ENCODE data around the gene THAP4.

The THAP4 gene, protein sequence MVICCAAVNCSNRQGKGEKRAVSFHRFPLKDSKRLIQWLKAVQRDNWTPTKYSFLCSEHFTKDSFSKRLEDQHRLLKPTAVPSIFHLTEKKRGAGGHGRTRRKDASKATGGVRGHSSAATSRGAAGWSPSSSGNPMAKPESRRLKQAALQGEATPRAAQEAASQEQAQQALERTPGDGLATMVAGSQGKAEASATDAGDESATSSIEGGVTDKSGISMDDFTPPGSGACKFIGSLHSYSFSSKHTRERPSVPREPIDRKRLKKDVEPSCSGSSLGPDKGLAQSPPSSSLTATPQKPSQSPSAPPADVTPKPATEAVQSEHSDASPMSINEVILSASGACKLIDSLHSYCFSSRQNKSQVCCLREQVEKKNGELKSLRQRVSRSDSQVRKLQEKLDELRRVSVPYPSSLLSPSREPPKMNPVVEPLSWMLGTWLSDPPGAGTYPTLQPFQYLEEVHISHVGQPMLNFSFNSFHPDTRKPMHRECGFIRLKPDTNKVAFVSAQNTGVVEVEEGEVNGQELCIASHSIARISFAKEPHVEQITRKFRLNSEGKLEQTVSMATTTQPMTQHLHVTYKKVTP

DNA sequence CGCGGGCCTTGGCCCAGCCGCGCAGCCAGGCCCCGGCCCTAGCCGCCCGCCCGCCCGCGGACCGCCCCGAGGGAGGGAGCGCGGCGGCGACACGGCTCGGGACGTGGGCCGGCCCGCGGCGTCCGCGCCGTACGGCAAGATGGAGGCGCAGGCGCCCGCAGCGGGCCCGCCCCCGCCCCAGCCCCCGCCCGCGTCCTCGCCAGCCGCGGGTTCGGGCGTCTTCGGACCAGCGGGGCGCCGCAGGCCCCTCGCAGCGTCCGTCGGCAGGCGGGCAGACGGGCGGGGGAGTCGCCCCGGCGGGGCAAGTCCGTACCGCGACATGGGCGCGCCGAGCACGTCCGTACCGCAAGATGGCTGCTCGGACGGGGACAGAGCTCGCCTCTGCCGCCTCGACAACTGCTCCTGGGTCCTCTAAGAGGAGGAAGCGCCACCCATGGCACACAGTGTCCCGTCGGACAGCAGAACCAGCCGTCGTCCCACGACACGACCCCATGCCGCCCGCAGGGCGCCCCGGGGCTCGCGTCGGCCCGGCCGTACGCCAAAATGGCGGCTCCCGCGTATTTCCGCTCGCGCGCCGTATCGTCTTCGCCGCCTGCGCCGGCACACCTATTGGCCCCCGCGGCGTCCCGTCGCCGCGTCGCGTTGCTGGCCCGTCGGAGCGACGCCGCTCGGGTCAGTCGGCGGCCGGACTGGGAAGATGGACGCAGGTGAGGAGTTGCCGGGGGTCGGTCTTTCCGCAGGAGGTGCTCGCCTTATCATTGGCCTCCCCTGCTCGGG, at the start of gene THAP4, which contains the start of gene ATG4B:
Gene THAP4 (minus strand): TSS at position 141 of the 777 bp plus-strand sequence. CDS start 141 bp downstream, outside the sequence.
Gene ATG4B (plus strand): TSS at position 676 of the 777 bp plus-strand sequence. CDS start 22 bp downstream, at position 698.
- DNase-seq (ENCODE audit: low read depth): peak; percentile 62

DNA sequence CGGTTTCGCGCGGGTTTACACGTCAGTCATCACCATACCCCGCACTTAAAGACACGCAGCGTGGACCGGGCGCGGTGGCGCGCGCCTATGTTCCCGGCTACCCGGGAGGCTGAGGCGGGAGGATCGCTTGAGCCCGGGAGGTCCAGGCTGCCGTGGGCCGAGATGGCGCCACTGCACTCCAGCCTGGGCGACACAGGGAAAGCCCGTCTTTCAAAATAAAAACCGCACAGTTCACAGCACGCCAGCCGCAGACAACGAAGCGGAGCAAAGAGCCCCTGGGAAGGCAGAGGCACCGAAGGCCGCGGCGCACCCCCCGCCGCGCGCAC, 49.3 kb upstream of the THAP4 start:
- no peak for DNase-seq (ENCODE audit: low read depth)

DNA sequence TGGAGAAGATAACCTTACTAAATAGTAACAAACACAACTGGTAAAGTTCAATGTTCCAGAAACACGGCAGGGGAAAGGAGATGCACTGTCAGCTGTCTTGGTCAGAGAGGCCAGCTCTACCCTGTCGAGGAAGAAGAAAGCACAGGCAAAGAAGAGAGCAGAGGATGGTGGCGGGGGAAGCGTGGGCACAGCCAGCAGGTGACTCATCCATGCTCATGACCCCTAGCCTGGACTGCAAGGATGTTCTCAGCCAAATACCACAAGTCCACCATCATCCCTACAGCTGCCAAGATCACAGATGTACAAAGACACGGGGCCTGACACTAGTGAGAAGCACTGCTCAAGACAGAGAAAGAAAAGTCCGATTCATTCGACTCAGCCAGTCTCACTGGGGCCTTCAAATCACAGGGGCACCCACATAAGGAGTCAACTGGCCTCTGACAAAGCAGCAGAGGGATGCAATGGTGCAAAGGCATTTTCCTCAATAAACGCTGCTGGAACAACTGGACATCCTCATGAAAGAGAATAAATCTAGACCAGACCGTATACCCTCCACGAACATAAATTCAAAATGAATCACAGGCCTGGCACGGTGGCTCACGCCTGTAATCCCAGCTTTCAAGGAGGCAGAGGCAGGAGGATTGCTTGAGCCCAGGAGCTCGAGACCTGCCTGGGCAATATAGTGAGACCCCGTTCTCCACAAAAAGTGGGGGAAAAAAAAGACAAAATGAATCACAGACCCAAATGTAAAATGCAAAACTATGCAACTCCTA, 44.1 kb upstream of the THAP4 start:
- DNase-seq (ENCODE audit: low read depth): no peak

DNA sequence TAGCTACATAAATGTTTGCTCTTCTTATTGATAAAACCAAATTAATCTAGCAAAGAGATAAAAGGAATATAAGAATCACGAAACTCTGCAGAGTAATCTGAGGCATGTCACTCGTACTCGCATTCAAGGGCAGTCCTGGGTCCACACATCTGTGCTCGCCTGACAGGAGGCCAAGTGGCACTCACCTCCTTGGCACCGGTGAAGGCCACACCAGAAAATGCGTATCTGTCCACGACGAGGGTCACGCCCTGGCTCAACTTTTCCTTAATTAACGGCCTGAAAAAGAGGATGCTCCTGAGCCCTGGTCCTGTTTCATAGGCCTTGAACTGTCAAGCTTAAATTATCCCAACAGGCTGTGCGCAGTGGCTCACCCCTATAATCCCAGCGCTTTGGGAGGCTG, 43.1 kb upstream of the THAP4 start:
- no peak for DNase-seq (ENCODE audit: low read depth)

DNA sequence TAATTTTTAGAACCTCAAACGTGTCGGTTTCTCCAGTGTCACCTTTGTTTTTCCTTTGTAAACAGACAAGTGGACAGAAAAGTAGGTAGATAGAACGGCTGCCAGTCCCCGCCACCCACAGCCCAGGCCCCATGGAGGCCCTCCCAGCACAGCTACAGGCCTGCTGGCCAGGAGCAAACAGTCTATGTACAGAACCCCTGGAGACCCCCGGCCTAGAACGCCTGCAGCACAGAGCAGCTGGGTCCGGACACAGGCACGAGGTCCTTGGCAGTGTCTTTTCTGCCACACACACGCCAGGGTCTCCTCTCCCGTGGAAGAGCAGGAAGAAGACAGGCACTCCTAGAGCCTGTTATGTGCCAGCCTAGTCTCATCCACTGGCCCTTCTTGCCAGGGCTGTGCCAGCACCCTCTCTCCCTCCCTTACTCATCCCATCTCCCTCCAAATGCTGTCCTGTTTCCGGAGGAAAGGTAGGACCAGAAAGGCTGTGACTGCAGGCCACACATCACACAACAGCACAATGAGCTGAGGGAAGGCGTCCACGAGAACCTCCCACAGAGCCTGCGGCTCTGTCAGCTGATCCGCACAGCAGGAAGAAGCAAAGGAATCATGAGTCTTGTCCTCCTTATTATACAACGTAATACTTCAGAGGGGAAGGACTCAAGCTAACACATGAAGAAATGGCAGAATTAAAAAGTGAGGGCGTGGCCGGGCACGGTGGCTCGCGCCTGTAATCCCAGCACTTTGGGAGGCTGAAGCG, 42.0 kb upstream of the THAP4 start:
- DNase-seq (ENCODE audit: low read depth): no peak

DNA sequence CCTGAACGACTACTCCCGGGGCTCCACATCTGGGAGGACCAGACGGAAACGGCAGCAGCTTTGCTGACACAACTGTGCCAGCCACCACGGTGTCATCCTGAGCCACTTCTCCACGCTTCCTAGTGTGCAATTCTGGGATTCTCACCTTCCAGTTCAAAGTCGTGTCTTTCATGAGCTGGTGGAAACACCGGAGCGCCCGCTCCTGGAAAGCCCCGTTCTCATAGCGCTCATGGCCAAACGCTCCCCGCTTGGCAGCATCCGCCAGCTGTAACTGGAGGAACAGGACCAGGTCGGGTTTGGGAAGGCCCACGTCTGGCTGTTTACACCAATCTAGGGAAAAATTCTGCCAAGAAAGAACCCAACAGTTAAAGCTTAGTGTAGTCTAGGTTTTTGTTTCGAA, 41.3 kb upstream of the THAP4 start:
- no peak for DNase-seq (ENCODE audit: low read depth)

DNA sequence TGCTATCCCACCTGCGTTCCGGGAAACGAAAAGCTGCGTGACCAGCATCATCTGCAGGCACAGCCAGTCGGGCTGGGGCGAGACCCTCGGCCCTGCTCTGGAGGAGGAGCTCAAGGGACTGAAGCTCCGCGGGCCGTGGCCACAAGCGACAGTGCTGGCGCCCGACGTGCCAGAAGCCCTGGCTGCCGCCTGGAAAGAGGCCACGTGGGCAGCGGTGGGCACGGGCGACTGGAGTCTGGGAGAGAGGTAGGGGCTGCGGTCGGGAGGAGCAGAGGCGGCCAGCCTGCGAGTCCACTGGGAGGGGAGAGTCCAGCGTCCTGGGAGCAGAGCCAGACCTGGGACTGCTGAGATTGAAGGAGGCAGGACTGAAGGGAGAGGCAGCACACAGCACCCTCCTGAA, 40.4 kb upstream of the THAP4 start:
- no peak for DNase-seq (ENCODE audit: low read depth)

DNA sequence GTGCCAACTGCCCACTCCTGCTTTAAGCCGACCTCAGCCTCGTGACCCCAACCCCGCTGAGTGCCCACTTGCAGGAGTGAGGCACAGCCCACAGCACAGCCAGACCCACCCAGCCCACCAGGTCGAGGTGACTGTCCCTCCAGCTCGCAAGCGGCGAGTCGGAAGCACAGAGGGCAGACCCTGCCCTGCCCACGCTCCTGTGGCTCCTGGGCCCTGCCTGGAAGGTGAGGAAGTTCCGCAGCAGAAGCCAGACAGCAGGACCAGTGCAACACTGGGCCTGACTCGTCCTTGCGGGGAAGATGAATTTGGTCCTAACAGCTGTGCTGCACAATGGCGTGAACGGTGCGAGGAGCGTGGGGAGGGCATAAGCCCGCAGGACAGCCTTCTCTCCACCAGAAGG, 39.7 kb upstream of the THAP4 start:
- DNase-seq (ENCODE audit: low read depth): no peak

DNA sequence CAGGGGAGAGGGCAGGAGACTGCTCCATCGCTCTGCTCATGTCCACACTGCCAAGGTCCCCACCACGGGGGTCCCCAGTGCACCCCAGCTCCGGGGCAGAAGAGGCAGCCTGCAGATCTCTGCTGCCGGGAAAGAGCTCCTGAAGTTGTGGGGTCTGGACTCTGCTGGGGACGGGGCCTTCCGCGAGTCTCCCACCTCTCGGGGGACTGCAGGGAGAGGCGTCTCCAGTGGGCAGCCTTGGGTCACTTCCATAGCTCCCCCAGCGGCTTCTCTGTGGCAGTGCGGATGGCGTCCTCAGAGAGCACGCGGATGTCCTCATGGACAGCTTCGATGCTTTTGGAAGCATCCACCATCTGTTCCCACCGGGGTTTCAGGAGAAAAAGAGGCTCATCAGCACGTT, 38.9 kb upstream of the THAP4 start:
- no peak for DNase-seq (ENCODE audit: low read depth)

DNA sequence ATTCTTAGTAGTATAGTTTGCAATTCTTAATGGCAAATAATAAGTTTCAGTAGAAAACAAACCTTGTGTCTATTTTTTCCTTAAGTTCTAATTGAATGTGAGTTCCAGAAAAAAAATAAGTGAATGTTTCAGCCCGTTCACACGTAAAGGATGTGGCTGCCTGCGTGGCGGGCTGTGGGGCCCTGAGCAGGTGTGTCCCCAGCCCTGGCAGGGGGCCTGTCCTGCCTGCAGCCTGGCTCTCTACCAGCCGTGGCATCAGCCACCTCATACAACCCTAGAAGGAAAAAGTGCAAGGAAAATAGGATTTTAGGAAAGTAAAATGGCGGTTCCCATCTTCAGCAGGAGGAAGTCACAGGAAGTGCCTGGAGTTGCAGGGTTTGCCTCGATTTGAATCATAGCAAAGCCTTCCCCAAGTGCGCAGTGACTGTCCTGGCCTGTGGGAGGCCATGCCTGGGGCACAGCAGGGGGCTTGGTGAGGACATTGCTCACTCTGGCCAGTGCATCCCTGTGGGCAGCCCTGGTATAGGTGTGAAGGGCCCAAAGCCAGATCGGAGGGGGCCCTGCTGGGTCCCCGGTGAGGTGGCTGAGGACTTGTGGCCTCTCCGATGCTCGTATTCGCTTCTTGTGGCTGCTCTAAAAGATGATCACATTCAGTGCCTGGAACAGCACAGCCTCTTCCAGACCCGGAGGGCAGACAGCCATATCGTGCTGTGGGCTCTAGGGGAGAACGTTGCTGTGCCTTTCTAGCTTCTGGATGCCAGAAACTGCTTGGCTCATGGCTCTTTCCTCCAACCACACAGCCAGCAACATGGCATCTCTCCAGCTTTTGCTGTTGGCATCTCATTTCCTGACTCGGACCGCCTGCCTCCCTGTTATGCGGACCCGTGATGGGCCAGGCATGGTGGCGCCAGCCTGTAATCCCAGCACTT, 37.1 kb upstream of the THAP4 start:
- no peak for DNase-seq (ENCODE audit: low read depth)

DNA sequence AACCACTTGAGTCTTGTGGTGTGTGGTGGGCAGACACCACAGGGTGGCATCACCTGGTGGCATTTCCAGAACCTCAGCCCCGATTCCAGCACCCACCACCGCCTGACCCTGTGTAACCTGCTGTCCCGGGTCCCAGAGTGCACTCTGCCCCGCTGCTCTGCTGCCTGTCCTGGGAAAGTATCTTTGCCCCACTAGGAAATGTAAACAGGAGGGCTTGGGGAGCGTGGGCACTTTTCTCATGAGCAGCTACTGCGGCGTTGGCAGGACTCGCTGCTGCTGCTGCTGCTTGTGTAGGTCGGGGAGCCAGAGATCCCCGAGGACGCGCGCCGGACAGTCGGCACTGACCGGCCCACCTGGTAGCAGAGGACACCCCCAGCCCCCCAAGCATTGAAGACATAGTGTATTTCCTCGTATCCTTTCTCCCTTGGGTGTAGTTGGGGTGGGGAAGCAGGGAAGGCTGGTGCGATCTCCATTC, 36.3 kb upstream of the THAP4 start:
- DNase-seq (ENCODE audit: low read depth): no peak

DNA sequence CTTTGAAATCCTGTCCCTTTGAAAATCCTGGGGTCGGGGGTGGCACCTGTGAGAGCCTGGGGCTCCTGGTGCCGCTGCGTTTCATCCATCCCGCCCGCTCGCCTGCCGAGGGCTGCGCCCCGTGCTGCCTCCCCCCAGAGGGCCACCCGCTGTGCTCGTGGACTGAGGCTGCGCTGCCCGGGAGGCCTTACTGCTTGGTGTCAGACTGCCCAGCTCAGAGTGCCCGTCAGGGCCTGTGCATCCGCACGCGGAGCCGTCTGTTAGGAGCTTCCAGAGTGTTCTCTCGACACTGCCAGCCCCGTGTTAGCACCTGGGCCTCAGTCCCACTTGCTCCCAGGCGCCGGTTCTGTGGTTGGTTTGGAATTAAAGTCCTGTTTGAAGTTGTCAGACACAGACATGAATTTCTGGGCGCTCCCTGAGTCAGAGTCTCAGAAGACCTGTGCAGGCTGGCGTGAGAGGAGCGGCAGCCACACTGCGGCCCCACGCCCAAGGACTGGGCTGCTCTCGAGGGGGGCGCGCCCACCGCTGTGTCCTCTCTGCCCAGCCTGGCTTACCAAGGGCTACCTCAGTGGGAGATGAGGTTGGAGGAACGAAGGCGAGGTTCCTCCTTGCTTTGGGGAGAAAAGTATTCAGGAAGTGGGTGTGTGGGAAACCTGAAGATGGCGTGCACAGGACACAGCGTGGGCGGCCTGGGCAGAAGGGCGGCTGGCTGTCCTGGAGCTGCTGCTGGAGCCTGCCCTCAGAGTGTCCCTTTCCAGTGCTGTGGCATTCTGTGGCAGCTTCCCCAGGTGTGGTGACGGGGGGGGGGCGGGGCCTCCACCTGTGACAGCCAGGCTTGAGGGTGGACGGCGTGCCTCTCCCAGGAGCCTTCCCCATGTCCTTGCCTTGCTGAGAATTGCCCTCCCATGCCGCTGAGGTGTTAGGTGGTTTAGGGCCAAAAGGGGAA, 35.6 kb upstream of the THAP4 start:
- no peak for DNase-seq (ENCODE audit: low read depth)

DNA sequence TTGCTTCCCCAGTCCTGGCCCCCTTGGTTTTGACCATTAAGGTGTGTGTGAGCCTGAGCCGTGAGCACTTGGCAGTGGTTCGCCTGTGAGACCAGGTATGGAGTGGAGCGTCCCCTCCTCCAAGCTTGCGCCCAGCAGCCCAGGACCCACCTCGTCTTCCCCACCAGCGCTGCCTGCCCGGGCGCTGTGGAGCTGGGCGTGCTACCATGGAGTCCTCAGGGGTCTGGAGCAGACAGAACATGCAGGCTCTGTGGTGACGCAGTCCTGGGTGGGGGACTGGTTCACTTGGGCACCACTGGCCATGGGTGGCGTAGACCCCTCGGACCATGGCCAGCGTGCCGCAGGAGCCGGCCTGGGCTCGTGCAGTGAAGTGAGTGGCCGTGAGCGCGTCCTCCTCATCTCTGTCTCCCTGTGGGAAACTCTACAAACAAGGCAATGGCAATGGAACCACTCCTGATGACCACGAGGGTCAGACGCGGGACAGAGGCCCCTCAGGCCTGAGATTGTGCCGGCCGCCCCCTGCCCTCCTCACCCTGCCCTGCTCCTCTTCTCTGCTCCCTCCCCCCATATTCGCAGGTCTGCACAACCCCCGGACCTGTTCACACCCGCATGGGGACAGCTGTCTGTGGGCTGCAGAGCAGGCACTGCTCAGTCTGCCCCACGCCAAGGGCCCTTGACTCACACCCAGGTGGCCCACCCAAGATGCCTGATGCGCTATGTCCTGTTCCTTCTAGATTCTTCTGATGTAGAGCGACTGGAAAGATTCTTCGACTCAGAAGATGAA, 34.7 kb upstream of the THAP4 start:
- DNase-seq (ENCODE audit: low read depth): no peak

DNA sequence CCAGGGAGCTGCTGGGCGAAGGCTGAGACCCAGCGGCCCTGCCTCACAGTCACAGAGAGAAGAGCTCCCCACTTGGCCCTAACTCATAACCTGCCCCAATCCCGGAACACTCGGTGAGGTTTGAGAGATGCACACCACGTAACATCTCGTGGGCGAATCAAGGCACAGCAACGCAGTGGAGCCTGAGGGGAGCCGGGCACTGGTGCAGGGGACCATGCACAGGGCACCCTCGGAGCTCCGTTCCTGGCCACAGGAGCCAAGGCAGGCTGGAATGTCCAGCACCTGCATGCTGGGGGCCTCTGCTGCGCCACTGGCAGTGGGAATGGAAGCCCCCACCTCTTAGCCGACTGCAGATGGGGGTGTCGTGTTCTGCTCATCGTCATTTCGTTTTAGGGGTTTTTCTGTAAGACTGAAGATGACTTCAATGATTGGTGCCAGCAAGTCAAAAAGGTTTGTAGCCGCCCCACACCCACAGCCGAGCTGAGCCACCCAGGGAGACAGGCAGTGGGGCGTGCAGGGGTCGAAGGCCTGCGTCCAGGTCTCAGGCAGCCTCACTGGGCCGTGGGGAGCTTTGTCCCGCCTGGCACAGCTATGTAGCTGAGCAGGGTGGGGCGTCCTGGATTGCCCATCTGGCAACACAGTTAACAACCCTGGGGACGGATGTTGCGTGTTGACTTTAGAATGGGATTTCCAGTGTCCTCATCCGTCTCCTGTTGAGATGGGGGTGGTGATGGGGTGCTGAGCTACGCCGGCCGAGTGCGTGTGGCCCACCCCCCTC, 33.6 kb upstream of the THAP4 start:
- DNase-seq (ENCODE audit: low read depth): no peak

DNA sequence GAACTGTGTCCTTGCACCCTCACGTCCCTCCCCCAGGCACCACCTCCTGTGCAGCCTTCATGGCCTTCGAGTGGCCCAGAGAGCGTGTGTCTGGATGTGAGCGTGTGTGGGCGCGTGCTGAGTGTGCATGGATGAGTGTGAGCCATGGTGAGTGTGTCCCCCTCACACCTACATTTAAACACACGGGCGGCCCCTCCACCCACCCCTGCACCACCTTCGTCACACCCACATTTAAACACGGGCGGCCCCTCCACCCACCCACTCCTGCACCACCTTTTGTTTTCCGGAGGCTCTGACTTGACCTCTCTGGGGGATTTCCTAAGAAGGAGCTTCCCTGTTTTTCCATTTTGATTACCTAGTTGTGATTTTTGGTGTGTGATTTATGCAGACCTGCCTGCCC, 31.9 kb upstream of the THAP4 start:
- DNase-seq (ENCODE audit: low read depth): no peak

DNA sequence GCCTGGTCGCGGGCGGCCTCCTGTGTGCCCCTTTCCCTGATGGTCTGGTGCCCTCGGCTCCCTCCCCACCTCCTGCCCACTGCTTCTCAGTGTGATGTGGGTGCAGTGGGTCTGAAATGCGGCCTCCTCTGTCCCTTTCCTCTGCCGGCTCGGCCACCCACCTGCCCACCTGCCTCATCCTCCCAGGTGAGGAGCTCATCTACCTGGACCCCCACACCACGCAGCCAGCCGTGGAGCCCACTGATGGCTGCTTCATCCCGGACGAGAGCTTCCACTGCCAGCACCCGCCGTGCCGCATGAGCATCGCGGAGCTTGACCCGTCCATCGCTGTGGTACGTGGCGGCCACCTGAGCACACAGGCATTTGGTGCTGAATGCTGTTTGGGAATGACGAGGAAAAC, 31.4 kb upstream of the THAP4 start:
- no peak for DNase-seq (ENCODE audit: low read depth)

DNA sequence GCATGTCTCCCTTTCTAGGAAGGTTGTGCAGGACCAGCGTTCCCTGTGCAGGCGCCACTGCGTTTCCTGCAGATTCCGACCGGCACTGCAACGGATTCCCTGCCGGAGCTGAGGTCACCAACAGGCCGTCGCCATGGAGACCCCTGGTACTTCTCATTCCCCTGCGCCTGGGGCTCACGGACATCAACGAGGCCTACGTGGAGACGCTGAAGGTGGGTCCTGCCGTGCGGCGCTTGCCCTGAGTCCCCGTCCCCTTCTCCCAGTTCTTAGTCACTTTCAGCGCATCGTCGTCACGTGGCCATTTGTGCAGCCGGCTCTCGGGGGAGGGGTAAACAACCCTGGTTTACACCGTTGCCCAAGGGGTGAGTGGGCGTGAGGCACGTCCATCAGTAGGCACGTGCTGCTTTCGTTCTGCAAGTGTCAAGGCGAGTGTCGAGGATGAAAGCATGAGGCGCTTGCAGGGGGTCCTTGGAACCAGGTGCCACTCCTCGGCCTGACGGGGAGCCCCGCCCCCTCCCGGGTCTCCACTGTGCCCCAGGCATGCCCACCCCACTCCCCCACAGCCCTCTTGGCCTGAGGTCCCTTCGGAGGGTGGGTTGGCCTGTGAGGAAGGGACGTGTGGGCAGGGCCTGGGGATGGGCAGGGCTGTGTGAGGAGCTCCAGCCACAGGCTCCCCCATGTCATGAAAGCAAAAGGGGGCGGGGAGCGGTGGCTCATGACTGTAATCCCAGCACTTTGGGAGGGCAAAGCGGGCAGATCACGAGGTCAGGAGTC, 29.9 kb upstream of the THAP4 start:
- DNase-seq (ENCODE audit: low read depth): no peak
